GM18873 (cell line): ENCODE data around the gene TMC1.
"Not testable (repeated sequence)": the region's sequence is repeated elsewhere in the genome, so short reads cannot be mapped to it uniquely, and the experiment has no call there.

Source experiments
- ATAC-seq: cut with Tn5 transposase; IDR thresholded peaks from one replicate; pipeline ENCODE4 v1.9.1; 2021; ENCODE audit warnings: mild to moderate bottlenecking, moderate library complexity, moderate number of reproducible peaks; ENCODE audit not compliant: unreplicated experiment, low FRiP score

TMC1 gene

DNA sequence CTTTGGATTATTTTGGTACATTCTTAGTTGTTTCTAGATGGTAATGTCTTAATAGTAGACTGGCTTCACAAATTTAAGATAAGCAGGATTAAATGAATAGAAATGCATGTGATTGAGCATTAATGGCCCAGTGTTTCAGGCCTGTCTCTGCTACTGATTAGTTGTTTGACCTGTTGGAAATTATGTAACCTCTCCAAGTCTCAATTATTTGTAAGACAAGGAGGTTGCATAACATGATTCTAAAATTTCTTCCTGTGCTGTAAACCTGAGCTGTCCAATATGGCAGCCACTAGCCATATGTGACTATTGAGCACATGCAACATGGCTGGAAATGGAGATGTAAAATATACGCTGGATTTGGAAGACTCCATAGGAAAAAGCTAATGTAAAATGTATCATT is 333.9 kb downstream of the TMC1 start:
- no peak for ATAC-seq

DNA sequence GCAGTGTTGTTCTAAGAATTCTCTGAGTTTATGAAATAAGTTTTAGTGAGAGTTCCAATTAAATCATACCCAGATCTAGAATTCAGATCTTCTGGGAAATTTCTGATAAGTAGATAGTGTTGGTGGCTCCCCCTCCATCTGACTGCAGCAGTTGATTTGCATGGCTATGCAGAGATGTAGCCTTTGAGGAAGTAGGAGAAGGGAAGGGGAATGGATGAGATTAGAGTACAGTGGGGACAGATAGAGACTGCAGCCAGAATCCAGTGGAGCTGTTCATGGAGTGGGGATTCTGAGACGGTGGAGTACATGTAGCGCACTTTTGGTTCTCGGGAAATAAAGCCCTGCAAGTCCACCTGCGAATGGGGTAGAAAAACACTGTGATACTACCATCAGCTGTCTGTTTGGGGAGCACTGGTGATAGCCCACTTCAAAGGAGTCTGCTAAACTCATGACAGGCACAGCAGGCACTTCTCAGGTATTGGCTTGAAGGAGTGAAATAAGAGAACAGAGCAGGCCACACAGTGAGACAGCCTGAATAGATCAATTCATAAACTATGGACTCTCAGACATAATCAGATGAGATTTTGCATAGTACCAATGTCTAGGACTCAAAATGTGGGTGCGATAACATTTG is 334.6 kb downstream of the TMC1 start:
- no peak for ATAC-seq

GRCh38 chr9:72856972-72857623 is 335.7 kb downstream of the TMC1 start:
- ATAC-seq: no peak

- no peak for ATAC-seq
Observed at GRCh38 chr9:72857624-72857996, 336.2 kb downstream of the TMC1 start.

GRCh38 chr9:72858089-72858912 is 336.9 kb downstream of the TMC1 start:
- no peak for ATAC-seq

DNA sequence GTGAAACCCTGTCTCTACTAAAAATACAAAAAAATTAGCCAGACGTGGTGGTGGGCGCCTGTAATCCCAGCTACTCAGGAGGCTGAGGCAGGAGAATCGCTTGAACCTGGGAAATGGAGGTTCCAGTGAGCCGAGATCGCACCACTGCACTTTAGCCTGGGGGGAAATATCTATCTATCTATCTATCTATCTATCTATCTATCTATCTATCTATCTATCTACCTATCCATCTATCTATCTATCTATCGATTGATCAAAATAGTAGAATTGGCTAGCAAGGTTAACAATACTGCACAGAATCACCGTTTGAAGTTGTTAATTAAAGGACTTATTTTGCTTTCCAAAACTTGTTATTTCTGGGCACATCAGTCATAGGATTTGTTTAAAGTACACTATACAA is 341.4 kb downstream of the TMC1 start:
- ATAC-seq: not testable (repeated sequence)

GRCh38 chr9:72863456-72864094 is 342.2 kb downstream of the TMC1 start:
- no peak for ATAC-seq

DNA sequence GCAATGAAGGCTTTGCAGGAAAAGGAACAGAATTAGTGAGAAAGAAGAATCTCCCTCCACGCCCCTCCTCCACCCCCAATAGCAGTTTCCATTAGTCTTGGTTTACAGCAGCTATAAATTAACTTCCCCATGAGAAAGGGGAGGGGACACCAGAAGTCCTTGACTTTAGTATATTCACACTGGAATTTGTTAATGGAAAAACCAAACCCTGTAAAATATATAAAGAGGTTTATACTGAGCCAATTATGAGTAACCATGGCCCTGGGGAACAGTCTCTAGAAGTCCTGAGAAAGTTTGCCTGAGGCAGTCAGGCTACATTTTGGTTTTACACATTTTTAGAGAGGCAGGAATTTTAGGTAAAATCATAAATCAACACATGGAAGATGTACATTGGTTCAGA is 342.9 kb downstream of the TMC1 start:
- no peak for ATAC-seq

DNA sequence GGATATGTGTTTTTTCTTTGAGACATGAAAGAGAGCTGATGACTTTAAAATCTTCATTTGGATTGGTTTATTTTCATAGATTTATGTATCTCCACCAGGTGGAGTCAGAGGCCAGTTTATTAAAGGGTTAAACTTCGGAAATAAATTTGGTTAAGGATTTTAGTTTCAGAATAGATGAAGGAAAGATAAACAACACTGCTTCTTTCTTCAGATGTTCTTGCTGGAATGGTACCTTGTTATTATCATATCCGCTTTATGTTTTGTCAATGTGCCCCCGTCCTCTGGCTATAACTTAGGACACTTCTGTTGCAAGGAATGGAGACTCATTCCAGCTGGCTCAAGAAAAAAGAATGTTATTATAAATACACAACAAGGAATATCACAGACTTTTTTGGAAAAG is 350.3 kb downstream of the TMC1 start:
- no peak for ATAC-seq

DNA sequence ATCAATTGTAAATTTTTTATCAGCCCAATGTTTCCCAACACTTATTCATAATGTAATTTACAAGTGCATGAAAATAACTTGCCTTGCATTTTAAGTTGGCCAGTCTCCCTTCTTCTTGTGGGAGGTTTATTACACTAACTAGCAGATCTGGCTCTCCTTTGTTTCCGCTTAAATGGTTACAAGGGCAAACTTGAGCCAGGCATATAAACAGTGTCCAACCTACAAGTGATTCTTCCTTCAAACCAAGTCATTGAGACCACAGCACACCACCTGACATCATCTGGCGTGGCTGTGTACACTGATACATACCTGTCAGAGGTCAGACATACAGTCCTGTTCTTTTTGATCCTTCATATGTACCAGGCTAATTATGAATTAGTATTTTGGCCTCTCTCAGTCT is 351.3 kb downstream of the TMC1 start:
- ATAC-seq: no peak

GRCh38 chr9:72873456-72873855 is 352.0 kb downstream of the TMC1 start:
- no peak for ATAC-seq

GRCh38 chr9:72874344-72874743 is 352.9 kb downstream of the TMC1 start:
- ATAC-seq: no peak

DNA sequence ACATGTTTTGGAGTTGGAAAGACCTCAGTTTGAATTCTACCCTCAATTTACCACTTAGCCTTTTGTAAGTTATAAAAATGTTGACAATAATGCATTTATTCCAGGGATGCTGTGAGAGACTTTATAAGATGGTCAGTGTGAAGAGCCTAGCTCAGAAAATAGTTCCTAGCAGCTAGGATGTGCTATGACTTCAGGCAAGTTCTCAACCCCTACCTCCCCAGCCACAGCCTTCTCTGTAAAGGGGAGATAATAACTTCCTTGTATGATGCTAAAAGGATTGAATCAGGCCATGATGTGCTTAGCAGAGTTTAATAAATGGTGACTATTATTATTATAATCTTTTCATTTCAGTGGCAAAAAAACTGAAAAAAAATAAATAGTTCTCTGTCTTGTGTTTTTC is 353.8 kb downstream of the TMC1 start:
- no peak for ATAC-seq

DNA sequence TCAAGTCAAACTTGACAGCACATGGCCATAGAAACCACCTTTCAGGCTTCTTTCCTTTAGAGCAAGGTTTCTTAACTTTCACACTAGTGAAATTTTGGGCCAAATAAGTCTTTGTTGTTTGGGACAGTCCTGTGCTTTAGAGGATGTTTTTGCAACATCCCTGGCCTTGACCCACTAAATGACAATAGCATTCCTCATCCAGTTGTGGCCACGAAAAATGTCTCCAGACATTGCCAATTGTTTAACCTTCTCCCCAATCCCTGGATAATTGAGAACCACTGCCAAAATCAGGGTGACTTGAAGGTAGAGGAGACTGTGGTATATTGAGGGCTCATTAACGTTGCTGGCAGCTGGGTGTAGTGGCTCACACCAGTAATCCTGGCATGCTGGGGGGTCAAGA is 359.4 kb downstream of the TMC1 start:
- ATAC-seq: no peak

GRCh38 chr9:72882117-72882775 is 360.8 kb downstream of the TMC1 start:
- no peak for ATAC-seq

DNA sequence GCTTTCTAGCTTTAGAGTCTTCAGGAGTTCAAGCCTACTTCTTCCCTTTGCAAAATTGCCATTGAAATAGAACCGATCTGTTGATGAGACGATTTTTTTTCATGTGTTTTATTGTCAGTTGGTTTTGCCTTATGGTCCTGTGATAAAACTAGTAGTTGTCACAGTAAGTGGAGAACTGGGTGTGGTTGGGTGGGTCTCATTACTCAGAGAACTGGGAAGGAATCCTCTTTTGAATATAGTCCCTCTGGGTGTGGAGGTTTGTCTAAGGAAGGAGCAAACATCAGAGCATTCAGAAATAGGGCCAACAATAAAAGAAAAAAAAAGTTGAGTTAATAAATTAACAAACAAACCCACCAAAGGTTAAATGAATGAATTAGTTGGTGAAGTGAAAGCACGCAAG is 362.5 kb downstream of the TMC1 start:
- ATAC-seq: no peak

- no peak for ATAC-seq
Observed at GRCh38 chr9:72884508-72884907, 363.1 kb downstream of the TMC1 start.
